CD4-positive, alpha-beta T cell (primary cell): ENCODE data around the gene MMP28. TPM values are rescaled to one million over a fixed set of nuclear protein-coding genes. Genes with fewer than 3 reads are reported as not detected.
"Not testable (repeated sequence)": the region's sequence is repeated elsewhere in the genome, so short reads cannot be mapped to it uniquely, and the experiment has no call there.

ENCODE experiments used
- ATAC-seq: fragments of 200-7000 bp; cut with Tn5 transposase; one replicate; pipeline ENCODE4 v1.10.0; 2022; ENCODE audit warnings: mild to moderate bottlenecking; ENCODE audit not compliant: poor library complexity
- CTCF ChIA-PET: fragments of 350-600 bp; sonication (Branson Sonifier 250); formaldehyde crosslinking; loops from one replicate; lab custom pipeline; 2021; ENCODE audit warnings: antibody characterized with exemption, inconsistent platforms; lab: Charles Lee
- POLR2A ChIA-PET: fragments of 350-600 bp; sonication (Branson Sonifier 250); formaldehyde crosslinking; loops from one replicate; lab custom pipeline; 2021; ENCODE audit warnings: antibody characterized with exemption, inconsistent platforms; lab: Charles Lee
- DNase-seq, 14 experiments: peaks; one replicate each; pipeline ENCODE4 v3.0.0-alpha.2; 2013 to 2020; ENCODE audit warnings: mixed read lengths in 2 of 14
- H3K27ac ChIP-seq, 2 donors: one replicate each; pipeline versions ENCODE4 v1.5.1 to v1.7.0; 2013; ENCODE audit warnings: low read length in 2 of 2, low read depth in 1 of 2, mild to moderate bottlenecking in 1 of 2
- H3K27me3 ChIP-seq, 2 experiments: 1 replicate in 1 of 2; 2 replicates in 1 of 2; pipeline versions ENCODE4 v1.6.1 to v1.7.0; 2013; ENCODE audit warnings: low read length in 2 of 2, control low read depth in 1 of 2, mild to moderate bottlenecking in 1 of 2, moderate library complexity in 1 of 2; ENCODE audit not compliant: insufficient read depth in 2 of 2, control insufficient read depth in 1 of 2
- H3K36me3 ChIP-seq: one replicate; pipeline ENCODE4 v1.6.1; 2013; ENCODE audit warnings: low read length, control low read depth; ENCODE audit not compliant: insufficient read depth
- H3K4me1 ChIP-seq: one replicate; pipeline ENCODE4 v1.6.1; 2013; ENCODE audit warnings: low read length, control low read depth; ENCODE audit not compliant: insufficient read depth
- H3K4me3 ChIP-seq: one replicate; pipeline ENCODE4 v1.5.1; 2013; ENCODE audit warnings: mild to moderate bottlenecking, low read length, moderate library complexity
- H3K9me3 ChIP-seq, 2 experiments: 1 replicate in 1 of 2; 2 replicates in 1 of 2; pipeline versions ENCODE4 v1.6.1 to v1.7.0; 2013; ENCODE audit warnings: low read length in 2 of 2, mild to moderate bottlenecking in 2 of 2, control low read depth in 1 of 2, moderate library complexity in 1 of 2; ENCODE audit not compliant: control insufficient read depth in 1 of 2, insufficient read depth in 1 of 2
- H3K27ac Mint-ChIP-seq: one replicate; pipeline ENCODE4 v1.8.0; 2020; ENCODE audit warnings: mixed read lengths
- H3K27me3 Mint-ChIP-seq: one replicate; pipeline ENCODE4 v1.8.0; 2021; ENCODE audit warnings: mixed read lengths
- H3K36me3 Mint-ChIP-seq: one replicate; pipeline ENCODE4 v1.8.0; 2021; ENCODE audit warnings: low read depth, mixed read lengths
- H3K4me1 Mint-ChIP-seq: one replicate; pipeline ENCODE4 v1.8.0; 2021; ENCODE audit warnings: low read depth, mixed read lengths
- H3K4me3 Mint-ChIP-seq: one replicate; pipeline ENCODE4 v1.8.0; 2020; ENCODE audit warnings: mild to moderate bottlenecking, mixed read lengths
- H3K9me3 Mint-ChIP-seq: one replicate; pipeline ENCODE4 v1.8.0; 2020; ENCODE audit warnings: mixed read lengths
- intact Hi-C, 2 experiments: fragments of 100-400 bp; cut with DNase I in 1 of 2; cut with micrococcal nuclease in 1 of 2; formaldehyde crosslinking; loops; one replicate each; pipeline versions ENCODE4 v1.15.1 to v1.9.0; 2023 to 2025; cut with DNase I, micrococcal nuclease
- total RNA-seq, 174 experiments: library from RNA in 2 of 174; stranded (reverse) in 2 of 174; gene quantifications; one replicate each; pipeline ENCODE4 v1.2.3 and lab custom pipeline; 2021 to 2026
- TF ChIP-seq, protein P1 (sequence below): fragments of 200-600 bp; IDR thresholded peaks from one replicate; pipeline ENCODE4 v1.8.0; 2022; ENCODE audit warnings: antibody characterized with exemption, mild to moderate bottlenecking

Gene MMP28
- total RNA-seq, 2 experiments from 2014 or later = 6.7 to 9.9 TPM

DNA sequence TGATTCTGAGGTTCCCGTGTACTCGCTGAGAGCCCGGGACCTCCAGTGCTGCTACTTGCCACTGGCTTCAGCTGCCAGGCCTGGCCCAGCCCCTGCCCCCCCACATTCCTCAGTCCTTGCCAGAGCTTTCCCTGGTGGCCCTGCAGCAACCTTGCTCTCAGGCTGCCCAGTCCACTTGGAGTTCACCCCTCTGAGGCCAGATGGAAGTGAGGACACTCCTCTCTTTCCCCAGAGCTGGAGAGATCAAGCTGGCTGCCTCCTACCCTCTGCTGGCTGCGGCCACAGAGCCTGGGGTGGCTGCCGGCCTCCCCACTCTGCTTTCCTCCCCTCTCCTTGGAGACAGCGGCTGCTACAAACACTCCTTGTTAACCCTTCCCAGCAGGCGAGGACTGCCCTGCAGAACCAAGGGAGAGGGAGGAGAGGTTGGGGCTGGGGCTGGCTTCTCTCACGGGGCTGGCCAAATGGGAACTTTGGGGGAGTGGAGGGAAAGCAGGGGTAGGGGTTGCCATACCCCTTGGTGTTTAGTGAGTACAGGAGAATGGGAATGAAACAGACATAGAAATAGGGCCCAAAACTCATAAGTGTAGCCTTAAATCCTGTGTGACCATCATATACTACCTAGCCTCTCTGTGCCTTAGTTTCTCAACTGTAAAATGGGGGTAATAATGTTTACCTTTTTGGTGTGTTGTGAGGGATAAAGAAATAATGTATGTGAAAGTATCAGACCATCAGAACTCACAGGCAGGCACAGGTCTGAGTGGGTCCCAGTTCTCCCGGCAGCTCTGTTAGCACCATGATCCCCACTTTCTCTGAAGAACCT lies 42.3 kb downstream of the MMP28 start, which contains the start of gene GAS2L2:
TSS of gene GAS2L2 (minus strand) at position 295 of the 820 bp plus-strand sequence. CDS start 389 bp downstream, outside the sequence.
- Histone ChIP-seq H3K27ac (no peak within 1 kb of the TSS), H3K4me3 (no peak within 1 kb of the TSS), H3K4me1 (peaks cover 10% of the 10 kb centered on the region), H3K27me3 (peaks cover 28 to 34% of the 10 kb centered on the region in 2 experiments), H3K9me3 (peaks cover 0 to 6% of the 10 kb centered on the region in 2 experiments), H3K36me3 (no peaks in the 10 kb centered on the region)
- intact Hi-C loops = no loop called here
- CTCF ChIA-PET = no interaction called here
- H3K27ac Mint-ChIP-seq = no peak within 1 kb of the TSS
- no peaks in the 10 kb centered on the region for H3K9me3 Mint-ChIP-seq
- POLR2A ChIA-PET = no interaction called here
- H3K4me3 Mint-ChIP-seq = no peak within 1 kb of the TSS
- DNase-seq = no peak
- H3K27me3 Mint-ChIP-seq = peaks cover 41% of the 10 kb centered on the region
- H3K4me1 Mint-ChIP-seq = peaks cover 4% of the 10 kb centered on the region
- H3K36me3 Mint-ChIP-seq = no peaks in the 10 kb centered on the region
- TF ChIP-seq, protein P1, sequence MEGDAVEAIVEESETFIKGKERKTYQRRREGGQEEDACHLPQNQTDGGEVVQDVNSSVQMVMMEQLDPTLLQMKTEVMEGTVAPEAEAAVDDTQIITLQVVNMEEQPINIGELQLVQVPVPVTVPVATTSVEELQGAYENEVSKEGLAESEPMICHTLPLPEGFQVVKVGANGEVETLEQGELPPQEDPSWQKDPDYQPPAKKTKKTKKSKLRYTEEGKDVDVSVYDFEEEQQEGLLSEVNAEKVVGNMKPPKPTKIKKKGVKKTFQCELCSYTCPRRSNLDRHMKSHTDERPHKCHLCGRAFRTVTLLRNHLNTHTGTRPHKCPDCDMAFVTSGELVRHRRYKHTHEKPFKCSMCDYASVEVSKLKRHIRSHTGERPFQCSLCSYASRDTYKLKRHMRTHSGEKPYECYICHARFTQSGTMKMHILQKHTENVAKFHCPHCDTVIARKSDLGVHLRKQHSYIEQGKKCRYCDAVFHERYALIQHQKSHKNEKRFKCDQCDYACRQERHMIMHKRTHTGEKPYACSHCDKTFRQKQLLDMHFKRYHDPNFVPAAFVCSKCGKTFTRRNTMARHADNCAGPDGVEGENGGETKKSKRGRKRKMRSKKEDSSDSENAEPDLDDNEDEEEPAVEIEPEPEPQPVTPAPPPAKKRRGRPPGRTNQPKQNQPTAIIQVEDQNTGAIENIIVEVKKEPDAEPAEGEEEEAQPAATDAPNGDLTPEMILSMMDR = no peak
- no peak for ATAC-seq

DNA sequence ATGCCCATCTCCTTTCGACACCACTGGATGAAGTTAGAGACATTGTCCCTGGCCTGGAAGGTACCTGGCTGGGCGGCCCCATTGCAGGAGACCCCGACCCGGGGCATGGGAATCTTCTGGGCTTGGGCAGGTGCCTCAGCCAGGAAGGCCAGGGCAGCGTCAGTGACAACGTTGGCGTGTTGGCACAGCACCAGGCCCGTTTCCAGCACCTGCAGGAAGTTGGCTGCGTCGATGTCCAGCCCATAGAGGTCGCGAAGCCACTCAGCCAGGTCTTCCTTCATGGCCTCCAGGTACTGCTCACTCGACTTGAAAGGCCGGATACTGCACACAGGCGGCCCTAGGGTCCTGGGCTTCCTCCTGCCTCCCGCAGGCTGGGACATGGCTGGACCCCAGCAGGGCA lies 43.0 kb downstream of the MMP28 start:
- DNase-seq = no peak

DNA sequence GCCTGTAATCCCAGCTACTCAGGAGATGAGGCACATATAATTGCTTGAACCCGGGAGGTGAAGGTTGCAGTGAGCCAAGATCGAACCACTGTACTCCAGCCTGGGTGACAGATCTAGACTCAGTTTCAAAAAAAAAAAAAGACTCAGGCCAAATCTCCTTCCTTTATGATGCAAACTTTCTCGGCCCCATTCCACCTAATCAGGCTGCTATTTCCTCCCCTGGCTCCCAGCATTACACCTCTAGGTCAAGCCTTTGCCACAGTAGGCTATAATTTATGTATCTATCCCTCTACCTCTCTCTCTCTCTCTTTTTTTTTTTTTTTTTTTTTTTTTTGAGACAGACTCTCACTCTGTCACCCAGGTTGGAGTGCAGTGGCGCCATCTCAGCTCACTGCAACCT lies 43.9 kb downstream of the MMP28 start:
- Histone ChIP-seq H3K27me3 (peaks cover 32 to 39% of the 10 kb centered on the region in 2 experiments), H3K4me1 (peaks cover 17% of the 10 kb centered on the region)
- H3K9me3 Mint-ChIP-seq, H3K36me3 Mint-ChIP-seq, POLR2A ChIA-PET, intact Hi-C loops, DNase-seq, CTCF ChIA-PET, H3K4me1 Mint-ChIP-seq, H3K27ac Mint-ChIP-seq, H3K27ac ChIP-seq, H3K4me3 ChIP-seq, H3K4me3 Mint-ChIP-seq, H3K9me3 ChIP-seq, ATAC-seq, H3K36me3 ChIP-seq: not testable (repeated sequence)
- H3K27me3 Mint-ChIP-seq = peaks cover 50% of the 10 kb centered on the region

More for the DNA sequence above, 43.0 kb downstream of the MMP28 start:
- Histone ChIP-seq H3K9me3 (peaks cover 0 to 7% of the 10 kb centered on the region in 2 experiments), H3K36me3 (no peaks in the 10 kb centered on the region), H3K4me3 (no peak overlapping the region), H3K27ac (no peak overlapping the region), H3K27me3 (peaks cover 32 to 39% of the 10 kb centered on the region in 2 experiments), H3K4me1 (peaks cover 12% of the 10 kb centered on the region)
- TF ChIP-seq, protein P1 = no peak
- Mint-ChIP-seq H3K27me3 (peaks cover 46% of the 10 kb centered on the region), H3K27ac (no peak overlapping the region), H3K4me3 (no peak overlapping the region), H3K36me3 (no peaks in the 10 kb centered on the region), H3K4me1 (peaks cover 4% of the 10 kb centered on the region), H3K9me3 (no peaks in the 10 kb centered on the region)
- intact Hi-C loops = no loop called here
- no peak for ATAC-seq
- ChIA-PET POLR2A (no interaction called here), CTCF (no interaction called here)
